GM19372 (cell line): ENCODE data around the gene RTTN.

Experiments
- ATAC-seq: cut with Tn5 transposase; IDR thresholded peaks from one replicate; pipeline ENCODE4 v1.9.1; 2021; ENCODE audit warnings: mild to moderate bottlenecking, low read depth, moderate library complexity; ENCODE audit not compliant: unreplicated experiment

The RTTN gene

DNA sequence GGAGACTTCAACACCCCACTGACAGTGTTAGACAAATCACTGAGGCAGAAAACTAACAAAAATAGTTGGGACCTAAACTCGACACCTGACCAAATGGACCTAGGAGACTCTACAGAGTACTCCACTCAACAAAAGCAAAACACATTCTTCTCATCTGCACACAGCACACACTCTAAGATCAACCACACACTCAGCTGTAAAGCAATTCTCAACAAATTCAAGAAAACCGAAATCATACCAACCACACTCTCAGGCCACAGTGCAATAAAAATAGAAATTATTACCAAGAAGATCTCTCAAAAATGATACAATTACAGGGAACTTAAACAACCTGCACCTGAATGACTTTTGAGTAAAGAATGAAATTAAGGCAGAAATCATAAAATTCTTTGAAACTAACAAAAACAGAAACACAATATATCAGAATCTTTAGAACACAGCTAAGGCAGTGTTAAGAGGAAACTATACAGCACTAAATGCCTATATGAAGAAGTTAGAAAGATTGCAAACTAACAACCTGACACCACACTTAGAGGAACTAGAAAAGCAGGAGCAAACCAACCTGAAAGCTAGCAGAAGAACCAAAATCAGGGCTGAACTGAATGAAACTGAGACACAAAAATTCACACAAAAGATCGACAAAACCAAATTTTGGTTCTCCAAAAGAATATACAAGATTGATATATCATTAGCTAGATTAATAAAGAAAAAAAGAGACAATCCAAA, 46.3 kb downstream of the RTTN start:
- ATAC-seq, result peak; percentile 87

DNA sequence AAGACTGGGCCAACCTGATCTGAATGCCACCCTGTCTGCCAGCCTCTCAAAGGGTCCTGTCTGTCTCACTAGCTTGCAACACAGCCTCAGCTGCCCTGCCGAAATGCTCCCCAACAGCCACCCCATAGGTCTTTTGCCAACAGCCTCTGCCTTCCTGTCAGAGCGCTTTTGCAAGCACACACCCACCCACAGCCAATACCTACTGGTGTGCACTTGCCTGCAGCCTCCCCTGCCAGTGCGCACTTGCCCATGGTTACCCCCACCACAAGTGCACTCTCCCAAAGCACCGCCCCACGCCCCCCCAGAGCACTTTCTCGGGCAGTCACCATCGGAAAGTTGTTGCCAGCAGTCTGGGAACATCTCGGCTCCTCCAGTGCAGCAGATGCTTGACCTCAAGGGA, 48.6 kb downstream of the RTTN start:
- ATAC-seq, result no peak

DNA sequence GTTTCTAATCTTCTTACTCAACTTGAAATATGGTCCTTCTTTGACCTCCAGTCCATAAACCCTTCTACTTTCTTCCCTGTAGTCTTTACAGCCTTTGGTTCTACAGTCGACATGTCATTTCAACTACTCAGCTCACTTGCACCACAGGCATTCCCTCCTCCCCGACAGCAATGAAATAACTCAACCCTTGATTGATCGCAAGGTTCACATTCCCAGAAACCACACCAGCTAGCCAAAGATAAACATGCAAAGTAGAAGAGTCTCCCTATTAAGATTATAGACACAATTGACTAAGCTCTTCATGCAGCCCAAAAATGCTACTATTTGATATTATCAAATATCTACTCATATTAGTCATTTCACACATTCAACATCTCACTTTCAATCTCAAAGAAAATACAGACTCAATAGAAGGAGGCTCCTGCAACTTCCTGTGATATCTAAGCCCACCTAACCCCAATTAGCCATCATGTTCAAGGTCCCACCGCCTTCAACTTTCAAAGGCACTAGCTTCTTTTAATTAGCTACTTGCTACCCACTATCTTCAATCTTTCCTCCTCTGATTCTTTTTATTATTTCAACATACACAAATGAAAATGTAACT, 50.8 kb downstream of the RTTN start:
- no peak for ATAC-seq

DNA sequence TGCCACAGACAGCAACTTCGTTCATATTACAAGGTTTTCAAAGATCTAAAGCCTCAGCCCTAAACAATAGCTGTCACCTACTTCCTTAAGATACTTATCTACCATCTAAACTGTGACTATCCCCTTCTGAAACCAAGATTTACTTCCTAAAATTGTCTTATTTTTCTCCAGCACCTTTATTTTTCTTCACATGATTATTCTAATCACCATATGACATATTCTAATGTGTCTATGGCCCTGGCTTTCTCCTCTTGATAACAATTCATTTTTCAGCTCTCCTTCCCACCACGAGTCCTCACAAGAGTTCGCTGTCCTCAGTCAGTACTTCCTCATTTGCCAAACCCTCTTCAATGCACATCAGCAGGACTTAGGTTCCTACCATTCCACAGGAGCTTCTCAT, 53.9 kb downstream of the RTTN start:
- ATAC-seq, result no peak

DNA sequence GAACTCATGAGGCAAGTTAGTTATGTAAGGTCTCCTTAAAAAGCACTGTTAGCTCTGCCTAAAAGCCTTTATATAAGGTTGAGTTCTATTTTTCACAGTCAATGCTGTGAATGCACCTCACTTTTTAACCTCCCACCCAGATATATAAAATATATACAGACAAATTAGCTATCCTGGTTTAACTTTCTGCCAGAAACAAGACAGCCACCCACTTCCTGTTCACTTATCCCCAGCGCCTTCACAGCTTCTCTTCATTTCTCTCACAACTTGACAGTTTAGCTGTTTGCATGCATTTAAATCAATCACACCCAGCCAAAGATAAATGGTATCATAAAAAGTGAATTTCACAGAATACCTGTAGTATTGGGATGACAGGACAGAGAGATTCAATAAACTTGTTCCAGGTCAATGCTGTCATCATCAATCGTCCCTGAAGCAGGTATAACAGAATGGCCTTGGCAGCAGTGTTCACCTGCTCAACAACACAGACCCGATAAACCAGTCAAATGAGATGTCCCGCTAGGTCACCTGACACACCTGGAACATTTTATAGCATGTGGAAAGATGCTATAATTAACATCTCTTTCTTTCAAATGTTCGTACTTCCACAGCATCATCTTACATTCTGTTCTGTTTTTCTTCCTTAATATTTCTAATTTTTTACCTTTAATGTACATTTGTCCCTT, 55.7 kb downstream of the RTTN start:
- no peak for ATAC-seq

DNA sequence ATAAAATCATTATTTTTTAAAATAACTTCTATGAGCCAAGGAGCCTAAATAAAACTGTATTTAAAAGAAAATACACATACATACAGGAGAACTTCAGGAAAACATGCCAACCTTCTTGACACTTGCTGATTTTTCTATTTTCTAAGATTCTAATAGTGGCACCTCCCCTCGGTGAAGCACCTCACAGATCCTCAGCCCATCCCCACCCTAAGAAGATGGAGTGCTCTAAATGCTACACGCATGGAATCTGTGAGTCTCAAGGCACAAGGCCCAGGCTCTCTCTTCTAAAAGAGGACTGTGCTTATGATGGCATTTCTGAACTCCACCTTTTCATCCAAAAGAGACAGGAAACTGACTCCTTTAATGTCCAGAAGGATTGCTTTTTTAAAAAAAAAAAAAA, 56.3 kb downstream of the RTTN start:
- ATAC-seq, result no peak

DNA sequence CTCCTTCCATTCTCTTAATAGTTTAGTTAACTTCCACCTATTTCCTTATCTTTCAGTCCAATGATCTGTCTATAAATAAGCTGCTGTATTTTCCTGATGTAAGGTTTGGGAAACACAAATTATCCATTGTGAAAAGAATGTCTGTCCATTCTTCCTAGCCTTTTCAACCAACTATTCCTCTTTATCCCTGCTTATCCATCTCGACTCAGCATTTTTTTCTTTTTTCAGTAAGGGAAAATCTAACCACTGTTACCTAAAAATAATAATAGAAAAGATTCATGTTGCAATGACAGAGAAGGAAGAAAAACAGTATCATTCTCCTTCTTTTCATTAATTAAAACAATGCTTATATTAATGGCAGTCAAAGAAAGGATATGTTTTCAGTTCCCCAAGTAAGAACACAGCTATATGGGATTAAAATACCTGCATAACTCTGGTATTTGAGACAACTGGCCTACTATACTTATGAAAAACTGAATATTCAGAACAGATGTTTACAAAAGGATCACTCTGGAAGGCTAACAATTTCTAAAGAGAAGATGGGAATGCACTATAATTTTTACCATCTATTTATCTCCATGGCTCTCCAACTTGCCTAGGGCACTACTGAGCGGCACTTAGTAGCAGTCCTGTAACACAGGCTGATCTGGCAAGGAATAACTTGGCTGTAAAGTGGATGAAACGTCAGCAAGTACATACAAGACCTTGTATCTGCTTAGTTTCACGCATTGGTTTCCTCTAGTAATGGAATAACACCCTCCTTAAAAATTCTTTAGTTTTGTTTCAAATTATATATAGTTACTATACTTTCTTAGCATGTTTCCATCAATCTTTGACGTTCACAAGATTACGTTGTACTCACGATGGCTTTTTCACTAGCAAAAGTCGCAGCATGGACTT, 57.2 kb downstream of the RTTN start:
- ATAC-seq, result no peak

DNA sequence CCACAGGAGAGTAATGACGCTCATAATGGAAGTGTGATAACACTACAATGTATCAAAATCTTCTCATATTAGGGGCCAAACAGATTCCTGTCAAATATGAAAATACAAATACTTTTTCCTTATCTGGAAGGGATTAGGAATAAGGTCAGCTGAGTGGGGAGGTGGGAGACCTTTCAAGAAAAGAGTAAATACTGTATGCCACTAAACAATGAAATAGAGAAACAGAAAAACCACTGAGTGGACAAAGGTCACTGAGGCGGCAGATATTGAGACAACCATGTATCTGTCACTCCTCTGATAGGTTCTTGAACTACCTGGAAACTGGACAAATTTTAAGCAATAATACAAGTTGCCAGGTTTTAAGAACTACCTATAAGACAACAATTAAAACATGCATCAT, 59.3 kb downstream of the RTTN start:
- ATAC-seq, result no peak

DNA sequence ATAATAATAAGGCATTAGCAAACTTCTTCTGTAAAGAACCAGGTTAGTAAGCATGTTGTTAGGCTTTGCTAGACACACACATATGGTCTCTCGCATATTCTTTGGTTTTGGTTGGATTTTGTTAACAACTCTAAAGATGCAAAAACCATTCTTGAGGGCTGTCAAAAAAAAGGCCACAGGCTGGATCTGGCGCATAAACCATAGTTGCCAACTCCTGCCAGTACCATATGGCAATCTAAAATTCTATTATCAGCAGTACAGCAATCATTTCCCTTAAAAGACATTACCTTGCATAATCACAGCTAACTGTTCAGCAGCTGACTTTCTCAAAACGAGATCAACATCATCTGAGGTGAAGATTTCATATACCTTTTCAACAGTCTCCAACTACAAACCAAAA, 63.5 kb downstream of the RTTN start:
- no peak for ATAC-seq

DNA sequence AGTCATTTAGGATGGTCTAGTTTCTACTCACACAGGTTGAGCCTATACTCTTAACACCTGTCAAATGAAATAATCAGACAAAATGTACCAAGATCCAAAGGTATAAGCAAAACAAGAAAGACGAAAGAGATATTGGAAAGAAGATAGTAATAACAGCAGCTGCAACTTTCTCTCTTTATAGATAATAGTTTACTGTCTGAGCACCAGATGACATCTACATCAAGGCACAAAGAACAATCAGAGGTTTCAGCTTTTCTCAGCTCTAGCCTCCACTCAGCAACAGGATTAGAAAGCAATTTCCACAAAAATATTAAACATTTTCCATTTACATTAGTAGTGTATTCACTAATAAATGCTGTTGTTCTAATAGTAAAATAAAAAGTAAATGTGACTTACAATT, 66.3 kb downstream of the RTTN start:
- no peak for ATAC-seq

DNA sequence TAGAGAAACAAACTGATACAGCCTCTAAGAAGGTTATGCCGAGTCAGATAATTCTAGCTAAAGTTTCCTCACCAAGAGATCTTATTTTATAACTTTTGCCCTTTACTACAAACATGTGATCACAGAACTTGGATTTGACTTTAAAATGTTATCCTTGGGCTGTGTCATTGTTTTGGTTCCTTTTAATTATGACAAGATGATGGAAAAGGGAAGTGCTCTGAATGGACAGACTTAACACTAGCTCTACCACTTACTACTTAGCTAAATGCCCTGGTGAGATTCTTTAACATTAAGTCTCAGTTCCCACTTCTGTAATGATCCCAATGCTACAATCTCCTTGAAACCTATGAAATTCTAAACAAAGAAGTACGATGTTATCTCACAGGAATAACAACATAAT, 69.9 kb downstream of the RTTN start:
- no peak for ATAC-seq

DNA sequence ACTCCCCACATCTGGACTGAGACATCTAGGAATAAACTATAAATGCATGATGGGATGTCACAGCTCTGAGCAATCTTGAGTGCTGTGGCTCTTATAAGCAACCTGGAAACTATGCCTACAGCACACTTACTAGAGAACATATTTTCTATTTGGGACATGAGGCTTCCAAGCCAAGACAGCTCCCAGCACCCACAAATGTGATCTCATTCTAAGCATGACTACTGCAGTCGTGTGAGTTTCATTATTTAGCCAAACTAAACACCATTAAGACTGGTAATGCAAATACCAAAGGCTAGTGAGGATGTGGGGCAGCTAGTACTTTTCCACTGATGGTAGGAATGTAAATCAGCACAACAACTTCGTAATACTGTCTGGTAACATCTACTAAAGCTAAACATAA, 72.5 kb downstream of the RTTN start:
- no peak for ATAC-seq

DNA sequence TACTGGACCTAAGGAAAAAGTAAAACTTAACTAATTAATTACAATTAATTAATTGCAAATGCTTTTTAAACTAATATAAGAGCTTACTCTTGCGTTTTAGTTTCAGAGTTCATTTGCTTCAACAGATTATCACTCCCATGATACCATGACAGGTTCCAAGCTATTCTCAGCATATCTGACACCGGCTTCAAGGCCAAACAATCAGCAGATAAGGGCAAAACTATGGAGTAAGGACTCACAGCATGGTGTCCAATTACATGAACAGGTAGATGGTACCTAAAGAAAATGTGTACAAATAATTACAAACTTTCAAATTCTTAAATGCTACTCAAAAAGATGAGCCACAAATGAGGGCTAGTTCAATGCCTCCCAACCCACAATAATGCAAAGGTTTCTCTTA, 77.2 kb downstream of the RTTN start:
- no peak for ATAC-seq

DNA sequence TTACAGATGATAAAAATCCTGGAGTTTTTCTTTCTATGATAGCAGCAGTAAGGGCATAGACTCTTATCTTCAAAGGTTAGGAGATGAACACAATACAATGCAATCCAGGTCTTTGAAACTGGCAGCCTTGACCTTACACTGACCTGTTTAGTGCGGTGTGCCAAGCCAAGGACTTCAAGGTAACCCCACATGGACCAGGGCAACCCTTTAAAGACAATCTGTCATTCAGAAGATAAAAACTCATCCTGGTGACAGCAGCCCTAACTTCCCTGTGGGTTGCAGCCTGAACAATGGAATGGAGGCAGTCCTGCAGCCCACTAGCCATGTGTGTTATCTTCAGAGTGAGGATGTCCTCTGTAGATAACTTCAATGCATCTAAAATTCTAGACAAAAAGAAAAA, 78.1 kb downstream of the RTTN start:
- no peak for ATAC-seq

DNA sequence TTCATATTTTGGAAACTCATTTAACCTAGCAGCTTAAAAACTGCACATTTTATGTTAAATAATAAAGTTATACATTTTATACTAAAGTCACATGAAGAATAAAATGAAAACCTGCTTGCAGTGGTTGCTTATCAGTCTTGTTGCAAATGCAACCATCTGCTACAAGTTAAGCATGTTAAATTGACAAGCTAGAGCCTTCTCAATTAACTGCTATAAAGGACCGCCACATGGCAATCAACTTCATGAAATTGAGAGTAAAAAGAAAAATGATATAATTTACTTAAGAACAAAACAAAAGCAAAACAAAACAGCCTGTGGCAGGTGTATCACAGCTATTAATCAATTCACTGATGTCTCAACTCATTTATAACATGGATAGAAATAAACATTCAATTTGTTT, 78.7 kb downstream of the RTTN start:
- no peak for ATAC-seq

DNA sequence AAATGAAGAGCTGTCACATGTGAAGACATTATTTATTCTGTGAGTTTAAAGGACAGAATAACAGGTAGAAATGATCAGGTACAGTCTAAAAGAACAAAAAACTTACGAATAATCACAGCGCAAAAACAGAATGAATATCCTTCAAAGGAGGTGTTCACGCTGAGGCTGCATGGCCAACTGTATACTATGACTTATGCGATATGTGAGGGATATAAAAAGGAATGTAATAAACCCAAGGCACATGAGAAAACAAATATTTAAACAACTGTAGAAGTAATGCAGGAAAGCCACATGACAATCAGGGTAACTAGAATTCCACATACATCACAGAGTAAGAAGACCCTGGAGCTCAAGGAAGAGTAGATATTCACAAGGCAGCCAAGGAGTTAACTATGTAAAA, 81.3 kb downstream of the RTTN start:
- no peak for ATAC-seq

DNA sequence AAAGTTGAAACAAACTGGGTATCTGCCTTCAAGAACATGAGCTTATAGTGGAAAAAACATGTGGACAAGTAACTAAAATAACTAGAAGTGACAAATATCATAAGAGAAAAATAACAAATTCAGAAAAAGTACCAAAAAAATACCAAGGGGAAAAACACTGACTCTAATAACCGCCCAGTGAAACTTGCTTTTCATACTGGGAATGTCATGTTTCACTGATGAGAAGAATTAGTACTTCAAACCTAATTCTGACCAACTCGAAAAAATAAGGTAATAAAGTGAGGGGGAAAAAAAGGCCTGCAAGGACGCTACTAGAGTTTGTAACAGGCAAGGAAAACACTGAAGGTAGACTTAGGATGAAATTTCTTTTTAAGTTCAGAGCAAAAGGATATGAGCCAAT, 83.6 kb downstream of the RTTN start:
- ATAC-seq, result no peak

DNA sequence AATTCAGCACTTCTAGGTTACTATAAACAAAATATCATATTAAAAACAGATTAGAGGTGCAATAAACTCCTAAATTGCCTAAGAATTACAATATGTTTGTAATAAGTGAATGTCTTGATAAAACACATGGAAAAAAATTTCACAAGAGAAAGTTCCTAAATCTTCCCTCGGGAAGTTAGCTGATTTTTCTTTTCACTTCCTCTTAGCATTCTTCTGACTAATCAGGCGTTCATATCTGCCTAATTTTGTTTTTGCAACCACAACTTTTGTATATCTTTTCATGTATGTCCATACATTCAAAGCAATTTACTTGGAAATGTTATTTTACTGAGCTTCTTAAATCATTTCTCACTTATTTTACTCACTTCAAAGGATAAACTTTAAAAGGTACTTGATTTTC, 88.5 kb downstream of the RTTN start:
- ATAC-seq, result no peak

DNA sequence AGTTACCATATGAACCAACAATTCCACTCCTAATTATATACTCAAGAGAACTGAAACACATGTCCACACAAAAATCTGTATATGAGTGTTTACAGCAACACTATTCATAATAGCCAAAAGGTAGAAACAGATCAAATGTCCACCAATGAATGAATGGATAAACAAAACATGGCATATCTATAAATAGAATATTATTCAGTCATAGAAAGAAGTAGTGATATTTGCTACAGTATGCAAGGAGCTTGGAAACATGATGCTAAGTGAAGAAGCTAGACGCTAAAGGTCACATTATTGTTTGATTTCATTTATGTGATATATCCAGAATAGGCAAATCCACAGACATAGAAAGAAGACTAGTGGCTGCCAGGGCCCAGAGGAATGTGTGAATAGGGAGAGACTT, 92.0 kb downstream of the RTTN start:
- no peak for ATAC-seq

DNA sequence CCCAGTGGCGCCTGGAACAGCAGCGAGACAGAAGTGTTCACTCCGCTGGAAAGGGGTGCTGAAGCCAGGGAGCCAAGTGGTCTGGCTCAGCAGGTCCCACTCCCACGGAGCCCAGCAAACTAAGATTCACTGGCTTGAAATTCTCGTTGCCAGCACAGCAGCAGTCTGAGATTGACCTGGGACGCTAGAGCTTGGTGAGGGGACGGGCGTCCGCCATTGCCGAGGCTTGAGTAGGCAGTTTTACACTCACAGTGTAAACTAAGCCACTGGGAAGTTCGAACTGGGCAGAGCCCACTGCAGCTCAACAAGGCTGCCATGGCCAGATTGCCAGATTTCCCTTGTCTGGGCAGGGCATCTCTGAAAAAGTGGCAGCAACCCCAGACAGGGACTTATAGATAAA, 94.8 kb downstream of the RTTN start:
- ATAC-seq, result no peak

DNA sequence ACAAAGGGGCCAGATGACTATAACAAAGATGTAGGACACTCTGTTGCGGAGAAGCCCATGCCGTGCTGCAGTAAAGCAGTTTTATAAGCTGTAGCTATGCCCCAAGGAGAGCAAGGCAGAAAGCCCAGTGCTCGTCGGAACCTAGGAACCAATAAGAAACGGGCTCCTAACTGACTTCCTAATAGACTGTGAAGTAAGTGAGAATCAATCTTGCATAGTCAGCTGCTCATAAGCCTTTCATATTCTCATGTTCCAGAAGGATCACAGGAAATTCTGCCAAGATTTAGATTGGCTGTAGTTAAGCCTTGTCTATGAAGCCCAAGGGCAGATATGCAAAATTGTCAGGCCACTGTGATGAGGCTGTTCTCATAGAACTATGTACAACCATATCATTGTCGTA, 98.4 kb downstream of the RTTN start:
- no peak for ATAC-seq
